Caco-2 (cell line): ENCODE data around the gene SEC31A. TPM values are rescaled to one million over a fixed set of nuclear protein-coding genes. Genes with fewer than 3 reads are reported as not detected.

Experiments
- BruUV-seq: library from RNA; stranded (reverse); fragments of 400-500 nt; replicated peaks from 2 replicates; lab custom pipeline; 2021; lab: Mats Ljungman, UMichigan
- CTCF ChIA-PET: fragments of 300-600 bp; sonication (Branson Sonifier 250); formaldehyde crosslinking; loops from one replicate; lab custom pipeline; 2022; ENCODE audit warnings: antibody characterized with exemption; lab: Charles Lee
- POLR2A ChIA-PET: fragments of 300-600 bp; sonication (Branson Sonifier 250); formaldehyde crosslinking; loops from one replicate; lab custom pipeline; 2022; ENCODE audit warnings: antibody characterized with exemption; lab: Charles Lee
- DNase-seq, 2 experiments: peaks; one replicate each; pipeline versions ENCODE4 v3.0.0 to v3.0.0-alpha.2; 2020 to 2022
- H3K27me3 ChIP-seq: replicated peaks from 2 replicates; pipeline ENCODE4 v1.6.0; 2011; ENCODE audit warnings: low read length; ENCODE audit not compliant: control insufficient read depth, insufficient read depth
- H3K36me3 ChIP-seq: 2 replicates; pipeline ENCODE4 v1.5.1; 2011; ENCODE audit warnings: low read length; ENCODE audit not compliant: control insufficient read depth, insufficient read depth
- H3K4me1 ChIP-seq: fragments of 250-450 bp; sonication (Bioruptor Pico); 2 replicates; pipeline ENCODE4 v1.5.1; 2020; ENCODE audit warnings: mild to moderate bottlenecking
- H3K4me3 ChIP-seq: 2 replicates; pipeline ENCODE4 v1.5.1; 2011; ENCODE audit warnings: low read depth, mild to moderate bottlenecking, control low read depth, low read length
- H3K9me3 ChIP-seq: fragments of 250-450 bp; sonication (Bioruptor Pico); 2 replicates; pipeline ENCODE4 v1.5.1; 2020; ENCODE audit warnings: mild to moderate bottlenecking, moderate library complexity
- H3K27ac Mint-ChIP-seq: one replicate; pipeline ENCODE4 v1.8.0; 2022; ENCODE audit warnings: mixed read lengths; ENCODE audit not compliant: unreplicated experiment
- H3K27me3 Mint-ChIP-seq: one replicate; pipeline ENCODE4 v1.8.0; 2022; ENCODE audit warnings: mixed read lengths; ENCODE audit not compliant: insufficient read depth, unreplicated experiment
- H3K36me3 Mint-ChIP-seq: one replicate; pipeline ENCODE4 v1.8.0; 2022; ENCODE audit warnings: mild to moderate bottlenecking, mixed read lengths; ENCODE audit not compliant: insufficient read depth, unreplicated experiment
- H3K4me1 Mint-ChIP-seq: one replicate; pipeline ENCODE4 v1.8.0; 2022; ENCODE audit warnings: low read depth, mixed read lengths; ENCODE audit not compliant: unreplicated experiment
- H3K4me3 Mint-ChIP-seq: one replicate; pipeline ENCODE4 v1.8.0; 2022; ENCODE audit warnings: mild to moderate bottlenecking, moderate library complexity, mixed read lengths; ENCODE audit not compliant: unreplicated experiment
- H3K9me3 Mint-ChIP-seq: one replicate; pipeline ENCODE4 v1.8.0; 2022; ENCODE audit warnings: mixed read lengths; ENCODE audit not compliant: unreplicated experiment
- intact Hi-C: fragments of 100-400 bp; cut with micrococcal nuclease; formaldehyde crosslinking; loops from one replicate; pipeline ENCODE4 v1.10.0; 2022; ENCODE audit not compliant: unreplicated experiment
- total RNA-seq: library from RNA; stranded (reverse); gene quantifications from 2 replicates; pipeline ENCODE4 v1.2.3, GENCODE V29; 2022
- TF ChIP-seq, protein P1 (sequence below), 2 experiments: fragments of 200-600 bp in 1 of 2; IDR thresholded peaks; 1 replicate in 1 of 2; 2 replicates in 1 of 2; pipeline versions ENCODE4 v1.5.1 to v1.8.0; 2011 to 2022; ENCODE audit warnings: antibody characterized with exemption in 1 of 2, control low read depth in 1 of 2, inconsistent platforms in 1 of 2, low read depth in 1 of 2, low read length in 1 of 2, mild to moderate bottlenecking in 1 of 2, moderate library complexity in 1 of 2; ENCODE audit not compliant: insufficient read depth in 1 of 2, severe bottlenecking in 1 of 2, unreplicated experiment in 1 of 2

Gene SEC31A
- total RNA-seq, 1 experiment from 2014 or later = 175 TPM

DNA sequence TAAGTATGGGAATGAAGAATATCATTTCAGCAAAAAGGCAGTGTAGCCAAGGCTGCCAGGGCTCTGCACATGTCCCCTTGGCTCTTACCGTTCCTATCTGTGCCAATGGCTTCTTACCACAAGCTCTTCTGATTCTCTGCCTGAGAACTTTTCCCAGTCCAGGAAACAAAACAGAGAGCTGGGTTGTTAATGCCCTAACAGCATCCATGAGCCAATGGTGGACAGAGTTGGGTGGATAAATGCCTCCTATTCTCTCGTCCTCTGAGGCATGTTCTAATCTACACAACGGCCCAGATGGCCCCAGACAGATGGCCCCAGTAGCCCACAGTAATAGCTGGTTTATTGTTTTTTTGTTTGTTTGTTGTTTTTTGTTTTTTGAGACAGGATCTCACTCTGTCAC lies 120.3 kb downstream of the SEC31A start:
- H3K36me3 ChIP-seq = no peaks in the 10 kb centered on the region
- Mint-ChIP-seq H3K27ac (no peak overlapping the region), H3K36me3 (no peaks in the 10 kb centered on the region), H3K4me1 (no peaks in the 10 kb centered on the region), H3K27me3 (no peaks in the 10 kb centered on the region), H3K9me3 (peaks cover 20% of the 10 kb centered on the region), H3K4me3 (no peak overlapping the region)
- H3K4me3 ChIP-seq = no peak overlapping the region
- no peaks in the 10 kb centered on the region for H3K27me3 ChIP-seq
- DNase-seq = no peak
- H3K9me3 ChIP-seq = no peaks in the 10 kb centered on the region
- ChIA-PET POLR2A (no interaction called here), CTCF (no interaction called here)
- intact Hi-C loops = no loop called here
- TF ChIP-seq, protein P1, sequence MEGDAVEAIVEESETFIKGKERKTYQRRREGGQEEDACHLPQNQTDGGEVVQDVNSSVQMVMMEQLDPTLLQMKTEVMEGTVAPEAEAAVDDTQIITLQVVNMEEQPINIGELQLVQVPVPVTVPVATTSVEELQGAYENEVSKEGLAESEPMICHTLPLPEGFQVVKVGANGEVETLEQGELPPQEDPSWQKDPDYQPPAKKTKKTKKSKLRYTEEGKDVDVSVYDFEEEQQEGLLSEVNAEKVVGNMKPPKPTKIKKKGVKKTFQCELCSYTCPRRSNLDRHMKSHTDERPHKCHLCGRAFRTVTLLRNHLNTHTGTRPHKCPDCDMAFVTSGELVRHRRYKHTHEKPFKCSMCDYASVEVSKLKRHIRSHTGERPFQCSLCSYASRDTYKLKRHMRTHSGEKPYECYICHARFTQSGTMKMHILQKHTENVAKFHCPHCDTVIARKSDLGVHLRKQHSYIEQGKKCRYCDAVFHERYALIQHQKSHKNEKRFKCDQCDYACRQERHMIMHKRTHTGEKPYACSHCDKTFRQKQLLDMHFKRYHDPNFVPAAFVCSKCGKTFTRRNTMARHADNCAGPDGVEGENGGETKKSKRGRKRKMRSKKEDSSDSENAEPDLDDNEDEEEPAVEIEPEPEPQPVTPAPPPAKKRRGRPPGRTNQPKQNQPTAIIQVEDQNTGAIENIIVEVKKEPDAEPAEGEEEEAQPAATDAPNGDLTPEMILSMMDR (IDR thresholded peaks at IDR 0.05; ENCODE audit: insufficient read depth in 1 of 2, low read depth in 1 of 2, low read length in 1 of 2, severe bottlenecking in 1 of 2, unreplicated experiment in 1 of 2) = no peak
- no TSS peak for BruUV-seq
- no peaks in the 10 kb centered on the region for H3K4me1 ChIP-seq

Other genes starting within 250 kb of the SEC31A start
- 2.7 and 3.4 TPM in 2 replicates for gene SCD5, start 92.4 kb downstream of the SEC31A start, total RNA-seq
- 6.8 and 7.9 TPM in 2 replicates for gene THAP9, start 9.6 kb upstream of the SEC31A start, total RNA-seq
- 27.6 and 29.6 TPM in 2 replicates for gene LIN54, start 119.7 kb upstream of the SEC31A start, total RNA-seq
- gene COPS4, start 144.0 kb upstream of the SEC31A start, total RNA-seq = 34.5 and 36.3 TPM in 2 replicates
- 13.6 and 23.0 TPM in 2 replicates for gene PLAC8, start 223.6 kb upstream of the SEC31A start, total RNA-seq